OCI-LY7 (cell line): ENCODE measurements around the gene MUC7.

ENCODE experiments used
- CTCF ChIP-seq: fragments of 200-600 bp; sonication (generic); conservative IDR thresholded peaks from 2 replicates; pipeline ENCODE4 v1.5.1; 2014; ENCODE audit warnings: mild to moderate bottlenecking, antibody characterized with exemption, low read length, moderate library complexity, mixed read lengths
- EZH2phosphoT487 ChIP-seq: fragments of 200-600 bp; sonication (generic); IDR thresholded peaks from 2 replicates; pipeline ENCODE4 v1.6.1; 2018; ENCODE audit warnings: low read depth, borderline replicate concordance, mild to moderate bottlenecking, mixed run types, antibody characterized with exemption, low read length, moderate library complexity, mixed read lengths

- no peak for TF ChIP-seq CTCF
- TF ChIP-seq EZH2phosphoT487, result no peak
These were observed 1.7 kb downstream of the MUC7 start for GRCh38 chr4:70473679-70474078.
